SK-N-MC (cell line): Measurements from ENCODE around the gene COQ7.

Source experiments
- EZH2 ChIP-seq: fragments of 200-600 bp; sonication (generic); IDR thresholded peaks from one replicate; pipeline ENCODE4 v1.6.1; 2017; ENCODE audit warnings: antibody characterized with exemption
- FOXP2 ChIP-seq: optimal IDR thresholded peaks from 2 replicates; pipeline ENCODE3; 2011; ENCODE audit warnings: mild to moderate bottlenecking, moderate library complexity; ENCODE audit not compliant: insufficient read depth; ENCODE audit errors: extremely low read length, control extremely low read depth
- POLR2AphosphoS5 ChIP-seq: IDR thresholded peaks from 2 replicates; pipeline ENCODE4 v1.6.1; 2012; ENCODE audit warnings: mild to moderate bottlenecking, low read depth, low read length, borderline replicate concordance

- TF ChIP-seq POLR2AphosphoS5 (no peak), EZH2 (no peak), FOXP2 (no peak)
Measured at GRCh38 chr16:19127674-19128131, 60.3 kb downstream of the COQ7 start.
